ENCODE measurements around the gene NFXL1. TPM values are rescaled to one million over a fixed set of nuclear protein-coding genes. Genes with fewer than 3 reads are reported as not detected.
A peak's percentile ranks its signal among the peaks of the same experiment; 100 is the strongest.

The NFXL1 gene
- total and polyA plus RNA-seq, 2 of the 4 experiments (the other 2 are of a cell fraction) = 13.9 to 23.1 TPM

DNA sequence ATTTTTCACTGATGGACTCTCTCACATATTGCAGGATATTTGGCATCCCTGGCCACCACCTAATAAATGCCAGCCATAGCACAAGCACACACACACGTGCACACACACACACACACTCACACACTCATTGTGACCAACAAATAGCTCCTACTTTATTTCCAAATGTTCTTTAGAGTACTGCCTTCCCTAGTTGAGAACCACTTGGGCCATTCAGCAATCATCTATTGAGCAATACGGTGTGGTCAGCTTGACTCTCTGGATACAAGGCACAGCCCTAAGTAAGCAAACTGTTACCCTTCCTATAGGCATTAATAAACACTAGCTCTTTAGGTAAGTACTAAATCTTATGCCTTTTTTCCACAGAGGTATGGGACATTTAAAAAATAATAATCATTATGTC is 97.6 kb downstream of the NFXL1 start:
- ChIA-PET CTCF (interaction anchor here (1.2 kb wide), 1 partner anchor 20 kb away, joined by 4 read pairs; no protein-coding TSS in a partner anchor), POLR2A (ENCODE audit: unreplicated experiment) (no interaction called here)
- BruUV-seq (replicated peaks) = no TSS peak
- Histone ChIP-seq H4K20me1 (ENCODE audit: insufficient read depth, low read length) (no peaks in the 10 kb centered on the region), H4K5ac (ENCODE audit: low read depth, low read length) (no peak overlapping the region), H3K4me2 (ENCODE audit: low read depth, low read length) (no peak overlapping the region), H3K14ac (replicated peaks; ENCODE audit: low read depth, low read length) (no peak overlapping the region), H3K79me1 (ENCODE audit: low read depth in 1 of 2, low read length in 2 of 2) (no peaks in the 10 kb centered on the region), H4K8ac (ENCODE audit: low read depth in 2 of 2, low read length in 2 of 2) (no peak overlapping the region), H2AFZ (replicated peaks; ENCODE audit: low read length, poor library complexity) (no peak overlapping the region), H2AK5ac (ENCODE audit: low read depth, low read length) (no peak overlapping the region), H3K9me3 (ENCODE audit: control insufficient read depth, insufficient read depth, low read length) (no peaks in the 10 kb centered on the region), H3K9me1 (ENCODE audit: insufficient read depth, low read length) (no peaks in the 10 kb centered on the region), H2BK120ac (ENCODE audit: low read depth, low read length) (no peak overlapping the region), H3K27ac (ENCODE audit: insufficient read depth, low read length) (no peak overlapping the region), H2BK5ac (ENCODE audit: low read depth, low read length, poor library complexity, severe bottlenecking) (no peak overlapping the region), H3K56ac (ENCODE audit: extremely low read depth, insufficient read depth, low read length) (no peak overlapping the region), H3K23ac (ENCODE audit: low read depth, low read length) (no peak overlapping the region), H3K9ac (ENCODE audit: low read depth, low read length) (no peak overlapping the region), H2BK15ac (ENCODE audit: low read depth, low read length) (no peak overlapping the region), H3K36me3 (ENCODE audit: control insufficient read depth, insufficient read depth, low read length) (no peaks in the 10 kb centered on the region), H3K18ac (ENCODE audit: low read depth, low read length) (no peak overlapping the region), H3K4me1 (ENCODE audit: control insufficient read depth, insufficient read depth, low read length) (no peaks in the 10 kb centered on the region; the same call in 1 of the 2 replicates), H2AK9ac (replicated peaks; ENCODE audit: low read depth, low read length, poor library complexity) (no peak overlapping the region), H3K4me3 (ENCODE audit: insufficient read depth, low read depth, low read length) (no peak overlapping the region), H3K27me3 (ENCODE audit: control insufficient read depth, insufficient read depth, low read length) (no peaks in the 10 kb centered on the region; the same call in 1 of the 2 replicates), H3K4ac (ENCODE audit: low read depth, low read length) (no peak overlapping the region), H4K91ac (ENCODE audit: insufficient read depth, low read depth, low read length) (no peak overlapping the region), H2BK20ac (ENCODE audit: low read depth, low read length) (no peak overlapping the region)
- intact Hi-C loops (cut with micrococcal nuclease) = no loop called here
- DNase-seq = no peak
- in situ Hi-C loops (cut with MboI; ENCODE audit: low sequenced_read_pairs) = no loop called here
- dilution Hi-C loops (cut with HindIII; ENCODE audit: low sequenced_read_pairs, unreplicated experiment) = no loop called here
- ATAC-seq (ENCODE audit: low read depth) = no peak
- peak; percentile 44; the same call in 1 of the 2 replicates for TF ChIP-seq CEBPB (IDR thresholded peaks at IDR 0.05; ENCODE audit: low read depth, low read length)
- TF ChIP-seq ELK1 (IDR thresholded peaks at IDR 0.05; ENCODE audit: borderline replicate concordance, low read depth, low read length) = no peak
- no peak for TF ChIP-seq SMC3 (IDR thresholded peaks at IDR 0.05; ENCODE audit: low read depth, low read length)
- no peak for TF ChIP-seq POLR2A (IDR thresholded peaks at IDR 0.05; ENCODE audit: low read depth, low read length)
- 14% methylated on average over 1 of the region's 2 CpGs; no CpG with 5 or more reads in 1 of the 2 experiments for WGBS, 2 experiments (ENCODE audit: extremely low coverage in 2 of 2, insufficient read length in 1 of 2)
